Erythroblast (primary cell): Measurements from ENCODE around the gene C19orf25.

Experiments used
- GATA1 ChIP-seq: IDR thresholded peaks from 2 replicates; pipeline ENCODE4 v1.6.1; 2011; ENCODE audit warnings: low read depth, mild to moderate bottlenecking, control low read depth, low read length, moderate library complexity
- POLR2A ChIP-seq: IDR thresholded peaks from 2 replicates; pipeline ENCODE4 v1.6.1; 2011; ENCODE audit warnings: mild to moderate bottlenecking, low read length

DNA sequence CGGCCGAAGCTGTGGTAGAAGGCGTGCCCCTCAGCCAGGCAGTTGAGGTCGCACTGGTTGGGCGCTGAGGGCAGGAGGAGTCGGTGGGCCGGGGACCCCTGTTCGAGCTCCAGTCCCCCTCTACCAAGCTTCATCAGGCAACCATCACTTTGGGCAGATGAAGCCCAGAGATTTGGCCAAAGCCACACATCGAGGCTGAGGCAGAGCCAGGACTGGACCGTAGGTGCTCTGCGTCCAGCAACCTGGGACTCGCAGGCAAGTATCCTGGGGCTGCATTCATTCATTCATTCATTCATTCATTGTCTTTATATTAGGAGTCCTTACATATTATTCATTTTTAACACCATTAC lies 29.5 kb upstream of the C19orf25 start:
- TF ChIP-seq POLR2A = no peak
- no peak for TF ChIP-seq GATA1
